Astrocyte (in vitro differentiated cells and primary cell): Measurements from ENCODE around the gene ITPK1.

Source experiments
- EZH2 ChIP-seq: IDR thresholded peaks from 2 replicates; pipeline ENCODE4 v1.6.1; 2012; ENCODE audit warnings: mild to moderate bottlenecking, low read length, inconsistent platforms; ENCODE audit not compliant: insufficient read depth
- TF ChIP-seq, protein P1 (sequence below): IDR thresholded peaks from 2 replicates; pipeline ENCODE4 v1.5.1; 2011; ENCODE audit warnings: low read depth, mild to moderate bottlenecking, inconsistent platforms, low read length, moderate library complexity; ENCODE audit not compliant: insufficient read depth

DNA sequence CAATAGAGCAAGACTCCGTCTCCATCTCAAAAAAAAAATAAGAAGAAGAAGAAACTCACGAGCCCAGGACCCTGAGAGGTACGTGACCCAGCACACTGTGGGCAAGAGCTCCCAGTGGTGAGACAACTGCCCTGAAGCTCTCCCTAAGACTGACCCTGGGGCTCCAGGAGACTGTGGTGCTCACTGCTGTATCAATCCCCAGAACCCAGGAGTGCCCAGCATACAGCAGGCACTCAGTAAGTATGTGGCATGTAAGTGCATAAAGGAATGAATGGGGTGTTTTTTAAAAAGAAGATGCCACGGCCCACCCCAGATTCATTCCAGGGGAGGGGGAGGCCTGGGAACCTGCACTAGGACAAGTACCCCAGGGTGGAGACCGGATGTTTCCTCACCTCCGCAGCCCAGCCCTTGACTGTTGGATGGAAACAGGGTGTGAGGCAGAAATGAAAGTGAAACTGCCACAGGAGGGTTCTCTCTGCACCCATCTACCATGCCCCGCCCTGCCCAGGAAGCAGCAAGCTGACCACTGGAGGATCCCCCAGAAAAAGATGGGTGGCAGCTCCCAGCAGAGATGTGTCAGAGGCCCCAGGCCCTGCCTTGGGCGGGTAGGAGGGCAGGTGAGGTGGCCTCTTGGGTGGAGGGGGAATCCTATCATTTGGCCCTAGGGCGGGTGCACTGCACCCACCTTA lies 12.2 kb downstream of the ITPK1 start:
- TF ChIP-seq, protein P1, sequence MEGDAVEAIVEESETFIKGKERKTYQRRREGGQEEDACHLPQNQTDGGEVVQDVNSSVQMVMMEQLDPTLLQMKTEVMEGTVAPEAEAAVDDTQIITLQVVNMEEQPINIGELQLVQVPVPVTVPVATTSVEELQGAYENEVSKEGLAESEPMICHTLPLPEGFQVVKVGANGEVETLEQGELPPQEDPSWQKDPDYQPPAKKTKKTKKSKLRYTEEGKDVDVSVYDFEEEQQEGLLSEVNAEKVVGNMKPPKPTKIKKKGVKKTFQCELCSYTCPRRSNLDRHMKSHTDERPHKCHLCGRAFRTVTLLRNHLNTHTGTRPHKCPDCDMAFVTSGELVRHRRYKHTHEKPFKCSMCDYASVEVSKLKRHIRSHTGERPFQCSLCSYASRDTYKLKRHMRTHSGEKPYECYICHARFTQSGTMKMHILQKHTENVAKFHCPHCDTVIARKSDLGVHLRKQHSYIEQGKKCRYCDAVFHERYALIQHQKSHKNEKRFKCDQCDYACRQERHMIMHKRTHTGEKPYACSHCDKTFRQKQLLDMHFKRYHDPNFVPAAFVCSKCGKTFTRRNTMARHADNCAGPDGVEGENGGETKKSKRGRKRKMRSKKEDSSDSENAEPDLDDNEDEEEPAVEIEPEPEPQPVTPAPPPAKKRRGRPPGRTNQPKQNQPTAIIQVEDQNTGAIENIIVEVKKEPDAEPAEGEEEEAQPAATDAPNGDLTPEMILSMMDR: no peak
- TF ChIP-seq EZH2: no peak
